HG03460 (cell line): ENCODE measurements around the gene LLPH.

Experiments
- ATAC-seq: cut with Tn5 transposase; IDR thresholded peaks from one replicate; pipeline ENCODE4 v1.9.1; 2021; ENCODE audit not compliant: unreplicated experiment

LLPH gene

GRCh38 chr12:66143868-66144267, 13.3 kb upstream of the LLPH start:
- no peak for ATAC-seq

- no peak for ATAC-seq
Observed at GRCh38 chr12:66142826-66143225, 12.3 kb upstream of the LLPH start.

DNA sequence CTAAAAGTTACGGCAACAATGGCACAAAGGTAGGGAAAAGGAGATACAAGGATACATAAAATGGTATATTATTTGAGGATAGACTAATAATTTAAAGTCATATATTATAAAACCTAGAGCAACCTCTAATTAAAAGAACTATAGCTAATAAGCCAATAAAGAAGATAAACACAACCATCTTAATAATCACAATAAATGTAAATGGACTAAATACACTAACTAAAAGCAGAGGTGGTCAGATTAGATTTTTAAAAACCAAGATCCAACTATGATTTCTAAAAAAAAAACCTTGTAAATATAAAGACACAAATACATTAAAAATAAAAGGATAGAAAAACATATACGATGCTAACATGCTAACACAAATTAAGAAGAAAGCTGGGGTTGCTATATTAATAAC, 10.7 kb upstream of the LLPH start:
- ATAC-seq = no peak

GRCh38 chr12:66140731-66141130, 10.2 kb upstream of the LLPH start:
- ATAC-seq = no peak

GRCh38 chr12:66139328-66139727, 8.8 kb upstream of the LLPH start:
- ATAC-seq = no peak

DNA sequence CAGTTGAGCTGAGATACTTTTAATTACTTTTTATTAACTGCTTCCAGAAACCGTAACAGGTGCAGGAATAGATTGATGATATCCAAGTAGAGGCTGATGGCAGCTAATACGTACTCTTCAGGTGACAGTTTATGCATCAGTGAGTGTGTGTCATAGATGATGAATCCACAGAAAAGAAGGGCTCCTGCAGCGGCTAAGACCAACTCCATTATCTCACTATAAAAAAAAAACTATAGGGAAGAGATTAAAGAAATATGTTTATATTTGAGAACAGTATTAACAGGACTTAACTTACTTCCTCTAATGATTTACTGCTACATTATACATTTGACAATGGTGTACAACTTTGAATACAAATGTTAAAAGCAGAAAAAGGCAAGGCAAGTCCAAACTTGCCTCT, 7.4 kb upstream of the LLPH start:
- no peak for ATAC-seq

DNA sequence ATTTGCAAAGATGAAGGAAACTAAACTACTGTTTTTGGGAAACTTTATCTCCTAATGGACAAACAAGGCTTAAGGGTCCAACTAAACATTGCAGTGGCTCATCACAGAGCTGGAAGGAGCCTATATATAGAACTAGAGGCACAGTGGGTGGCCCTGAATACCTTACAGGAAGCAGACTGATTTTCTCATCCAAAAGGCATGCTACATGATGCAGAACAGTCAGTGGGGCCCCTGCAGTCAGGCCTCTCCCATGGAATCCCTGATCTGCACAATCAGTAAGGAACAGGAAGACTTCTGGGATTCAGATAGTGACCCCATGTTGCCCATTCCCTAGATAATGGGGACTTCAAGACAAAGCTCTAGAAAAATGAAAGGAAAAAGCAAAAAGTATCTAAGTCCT, 1.9 kb upstream of the LLPH start:
- ATAC-seq = no peak

DNA sequence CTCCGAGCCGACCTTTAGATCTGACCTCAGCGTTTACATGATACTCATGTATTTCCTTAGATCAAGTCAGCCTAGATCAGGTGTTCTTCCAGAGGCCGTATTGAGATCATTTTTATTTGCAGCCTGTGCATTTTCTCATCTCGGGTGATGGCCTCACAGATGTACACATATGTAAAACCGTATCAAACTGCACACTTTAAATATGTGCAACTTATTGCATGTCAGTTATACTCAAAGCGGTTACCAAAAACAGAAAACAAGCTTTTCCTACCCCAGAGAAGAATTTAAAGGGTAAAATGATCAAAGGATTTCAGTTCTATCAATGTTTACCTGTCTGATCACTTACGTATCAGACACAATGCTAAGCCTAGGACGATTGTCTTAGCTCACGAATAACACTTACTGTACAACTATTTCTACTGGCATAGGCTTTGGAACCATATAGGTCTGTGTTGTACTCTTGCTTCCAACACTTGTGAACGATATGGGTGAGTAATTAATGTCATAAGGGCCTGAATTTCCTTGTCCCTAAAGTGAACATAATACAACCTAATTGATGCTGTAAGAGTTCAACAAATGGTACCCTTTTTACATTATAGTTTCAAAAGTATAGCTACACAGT, 628 bp upstream of the LLPH start:
- peak; percentile 1 for ATAC-seq

GRCh38 chr12:66129934-66130266, 650 bp downstream of the LLPH start:
- no peak for ATAC-seq

DNA sequence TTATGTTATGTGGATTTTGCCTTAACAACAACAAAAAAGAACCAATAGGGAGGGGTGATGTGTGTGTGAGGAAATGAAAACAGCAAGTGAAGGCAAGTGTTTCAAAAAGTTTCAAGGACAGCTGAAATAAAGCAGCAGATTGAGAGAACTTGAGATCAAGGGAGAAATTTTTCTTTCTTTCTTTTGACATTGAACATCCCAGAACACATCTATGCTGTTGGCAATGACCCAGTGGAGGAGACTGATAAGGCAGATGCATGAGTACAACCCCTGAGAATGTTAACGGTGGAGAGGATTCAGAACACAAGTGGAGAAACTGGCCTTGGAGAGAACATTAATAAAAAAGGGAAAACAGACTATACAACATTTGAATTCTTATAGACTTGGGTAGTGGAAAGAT, 2.9 kb downstream of the LLPH start:
- ATAC-seq = no peak

GRCh38 chr12:66120477-66120876, 10.1 kb downstream of the LLPH start:
- ATAC-seq = no peak

GRCh38 chr12:66119870-66120241, 10.7 kb downstream of the LLPH start:
- ATAC-seq = peak; percentile 63

GRCh38 chr12:66119229-66119869, 11.2 kb downstream of the LLPH start:
- no peak for ATAC-seq

- no peak for ATAC-seq
Observed at GRCh38 chr12:66118240-66118891, 12.2 kb downstream of the LLPH start.

DNA sequence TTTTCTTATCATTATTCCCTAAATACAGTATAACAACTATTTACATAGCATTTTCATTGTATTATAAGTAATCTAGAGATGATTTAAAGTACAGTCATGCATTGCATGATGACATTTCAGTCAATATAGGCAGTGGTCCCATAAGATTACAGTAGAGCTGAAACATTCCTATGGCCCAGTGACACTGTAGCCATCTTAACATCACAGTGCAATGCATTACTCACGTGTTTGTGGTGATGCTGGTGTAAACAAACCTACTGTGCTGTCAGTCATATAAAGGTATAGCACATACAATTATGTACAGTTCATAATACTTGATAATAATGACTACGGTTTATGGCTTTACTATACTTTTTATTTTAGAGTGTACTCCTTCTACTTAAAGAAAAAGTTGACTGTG, 13.3 kb downstream of the LLPH start:
- ATAC-seq = no peak

DNA sequence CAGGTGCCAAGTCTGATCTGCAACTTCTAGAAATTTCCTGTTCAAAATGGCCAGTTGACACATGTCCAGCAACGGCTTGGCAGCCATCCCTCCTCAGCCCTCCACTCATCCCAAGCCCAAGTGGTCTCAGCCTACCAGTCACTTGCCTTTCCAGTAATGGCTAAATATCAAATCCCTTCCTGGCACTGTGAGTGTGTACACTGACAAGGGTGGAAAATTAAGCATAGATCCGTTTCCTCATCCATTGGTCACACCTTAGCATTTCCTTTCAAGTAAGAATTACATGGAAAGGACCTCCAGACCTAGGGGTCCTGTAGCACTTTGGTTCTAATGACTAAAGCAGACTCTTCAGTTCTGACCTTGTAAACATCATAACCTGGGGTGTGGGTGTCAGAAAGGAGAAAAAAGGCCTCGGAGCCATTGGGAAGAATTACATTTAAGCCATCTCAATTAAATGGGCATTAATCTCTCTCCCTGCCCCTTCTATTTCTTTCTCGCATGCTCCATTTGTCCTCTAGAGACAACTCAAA, 15.4 kb downstream of the LLPH start:
- no peak for ATAC-seq

GRCh38 chr12:66113471-66113870, 17.1 kb downstream of the LLPH start:
- no peak for ATAC-seq

GRCh38 chr12:66111605-66112004, 18.9 kb downstream of the LLPH start:
- no peak for ATAC-seq

DNA sequence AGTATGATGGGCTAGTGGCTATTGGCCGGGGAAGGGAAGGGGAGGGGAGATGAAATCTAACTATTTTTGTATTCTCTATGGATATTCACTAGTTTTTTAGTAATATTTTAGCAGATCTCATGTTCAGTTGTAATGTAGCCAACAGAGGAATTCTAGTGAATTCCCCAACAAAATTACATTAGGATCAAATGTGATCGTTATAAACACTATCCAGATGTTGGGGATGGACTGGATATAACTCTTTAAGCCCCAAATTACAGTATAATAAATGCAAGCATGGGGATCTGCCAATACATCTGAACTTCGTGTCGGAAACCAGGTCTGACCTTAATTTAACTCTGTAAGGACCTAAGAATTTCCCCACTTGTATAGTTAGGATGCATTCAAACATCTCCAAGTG, 21.5 kb downstream of the LLPH start:
- no peak for ATAC-seq

- ATAC-seq = no peak
Observed at GRCh38 chr12:66108386-66108785, 22.2 kb downstream of the LLPH start.

GRCh38 chr12:66107451-66107915, 23.1 kb downstream of the LLPH start:
- ATAC-seq = peak; percentile 84
